Esophagus muscularis mucosa (tissue), 4 donors: Measurements from ENCODE around the gene TMPRSS11A. TPM values are rescaled to one million over a fixed set of nuclear protein-coding genes. Genes with fewer than 3 reads are reported as not detected.

ENCODE experiments used
- DNase-seq: peaks from one replicate; pipeline ENCODE4 v3.0.0-alpha.2; 2017; ENCODE audit errors: extremely low spot score
- H3K27ac ChIP-seq, 4 donors: fragments of 200-600 bp; sonication (generic); replicated peaks in 1 of 4; 1 replicate in 3 of 4; 2 replicates in 1 of 4; pipeline ENCODE4 v1.5.1; 2016 to 2019; ENCODE audit warnings: mild to moderate bottlenecking in 1 of 4
- H3K27me3 ChIP-seq, 4 donors: fragments of 200-600 bp; sonication (generic); one replicate each; pipeline versions ENCODE4 v1.5.1 to v1.6.0; 2016 to 2019
- H3K36me3 ChIP-seq, 4 donors: fragments of 200-600 bp; sonication (generic); one replicate each; pipeline ENCODE4 v1.5.1; 2016 to 2019
- H3K4me1 ChIP-seq, 4 donors: fragments of 200-600 bp; sonication (generic); one replicate each; pipeline ENCODE4 v1.5.1; 2016 to 2019
- H3K4me3 ChIP-seq, 4 donors: fragments of 200-600 bp; sonication (generic); 1 replicate in 2 of 4; 2 replicates in 2 of 4; pipeline ENCODE4 v1.5.1; 2016 to 2019; ENCODE audit warnings: mild to moderate bottlenecking in 4 of 4, moderate library complexity in 1 of 4
- H3K9me3 ChIP-seq, 4 donors: fragments of 200-600 bp; sonication (generic); 1 replicate in 3 of 4; 2 replicates in 1 of 4; pipeline ENCODE4 v1.5.1; 2016 to 2019
- CTCF ChIP-seq, 3 experiments: fragments of 200-600 bp in 2 of 3; fragments of 450-650 bp in 1 of 3; sonication (generic) in 2 of 3; IDR thresholded peaks; one replicate each; pipeline ENCODE4 v1.5.1; 2017 to 2019; ENCODE audit warnings: antibody characterized with exemption in 3 of 3, mild to moderate bottlenecking in 2 of 3, moderate library complexity in 1 of 3
- EP300 ChIP-seq: sonication (generic); formaldehyde crosslinking; IDR thresholded peaks from one replicate; pipeline ENCODE4 v1.6.1; 2017; ENCODE audit warnings: antibody characterized with exemption
- POLR2A ChIP-seq: fragments of 450-650 bp; IDR thresholded peaks from one replicate; pipeline ENCODE4 v1.6.1; 2017; ENCODE audit warnings: antibody characterized with exemption, moderate library complexity, mild to moderate bottlenecking, low read depth
- POLR2AphosphoS5 ChIP-seq, 2 donors: sonication (generic); formaldehyde crosslinking; IDR thresholded peaks; one replicate each; pipeline ENCODE4 v1.6.1; 2017; ENCODE audit warnings: antibody characterized with exemption in 2 of 2
- WGBS: methylation state at CpG from one replicate; pipeline ENCODE4 v1.1.5; 2018; 5-methylcytosine and 5-hydroxymethylcytosine counted together
- intact Hi-C: fragments of 100-400 bp; cut with DNase I; formaldehyde crosslinking; loops from one replicate; pipeline ENCODE4 v1.15.1; 2023
- total RNA-seq, 4 donors: library from RNA; depleted of rRNA; stranded (reverse); fragments of >200 nt; gene quantifications; one replicate each; pipeline versions ENCODE4 v1.1.0 to v1.2.1, GENCODE V29; 2016

TMPRSS11A gene
- total RNA-seq, 4 donors from 2014 or later, result 0.17 to 0.42 TPM; not detected in 2

- H3K4me3 ChIP-seq, result no peak overlapping the region
- no peak overlapping the region for H3K27ac ChIP-seq
- no peaks in the 10 kb centered on the region for H3K9me3 ChIP-seq
- H3K36me3 ChIP-seq, result no peaks in the 10 kb centered on the region
- intact Hi-C loops, result no loop called here
- DNase-seq, result no peak
- no peaks in the 10 kb centered on the region for H3K4me1 ChIP-seq
- TF ChIP-seq EP300, result no peak
- no peak for TF ChIP-seq CTCF (IDR thresholded peaks at IDR 0.05)
- no peak for TF ChIP-seq POLR2A
- no peak for TF ChIP-seq POLR2AphosphoS5 (IDR thresholded peaks at IDR 0.05)
- H3K27me3 ChIP-seq, result no peaks in the 10 kb centered on the region
- 81% methylated on average over 6 of the region's 7 CpGs for WGBS
Observed at GRCh38 chr4:67926485-67926884, 36.8 kb downstream of the TMPRSS11A start.

GRCh38 chr4:67922697-67923096, 40.6 kb downstream of the TMPRSS11A start:
- Histone ChIP-seq H3K27me3 (no peaks in the 10 kb centered on the region), H3K4me1 (no peaks in the 10 kb centered on the region), H3K4me3 (no peak overlapping the region), H3K27ac (no peak overlapping the region), H3K9me3 (no peaks in the 10 kb centered on the region), H3K36me3 (no peaks in the 10 kb centered on the region)
- WGBS, result 62% methylated on average over 4 of the region's 4 CpGs
- intact Hi-C loops, result no loop called here
- no peak for DNase-seq
- TF ChIP-seq POLR2A (no peak), POLR2AphosphoS5 (IDR thresholded peaks at IDR 0.05) (no peak), CTCF (IDR thresholded peaks at IDR 0.05) (no peak), EP300 (no peak)

GRCh38 chr4:67918428-67918827, 44.9 kb downstream of the TMPRSS11A start:
- Histone ChIP-seq H3K27ac (no peak overlapping the region), H3K4me1 (no peaks in the 10 kb centered on the region), H3K4me3 (no peak overlapping the region), H3K27me3 (no peaks in the 10 kb centered on the region), H3K36me3 (no peaks in the 10 kb centered on the region), H3K9me3 (no peaks in the 10 kb centered on the region)
- intact Hi-C loops, result no loop called here
- TF ChIP-seq EP300 (no peak), CTCF (IDR thresholded peaks at IDR 0.05) (no peak), POLR2AphosphoS5 (IDR thresholded peaks at IDR 0.05) (no peak), POLR2A (no peak)
- no peak for DNase-seq

- WGBS, result 68% methylated on average over 5 of the region's 5 CpGs
- intact Hi-C loops, result no loop called here
- Histone ChIP-seq H3K27me3 (no peaks in the 10 kb centered on the region), H3K9me3 (no peaks in the 10 kb centered on the region), H3K4me3 (no peak overlapping the region), H3K36me3 (no peaks in the 10 kb centered on the region), H3K4me1 (no peaks in the 10 kb centered on the region), H3K27ac (no peak overlapping the region)
- no peak for DNase-seq
- TF ChIP-seq EP300 (no peak), CTCF (IDR thresholded peaks at IDR 0.05) (no peak), POLR2AphosphoS5 (IDR thresholded peaks at IDR 0.05) (no peak), POLR2A (no peak)
Observed at GRCh38 chr4:67915400-67915966, 47.8 kb downstream of the TMPRSS11A start.

- H3K4me1 ChIP-seq, result no peaks in the 10 kb centered on the region
- intact Hi-C loops, result no loop called here
- H3K4me3 ChIP-seq, result no peak overlapping the region
- no peak for DNase-seq
- TF ChIP-seq EP300, result no peak
- no peak for TF ChIP-seq POLR2AphosphoS5 (IDR thresholded peaks at IDR 0.05)
- no peak for TF ChIP-seq POLR2A
- TF ChIP-seq CTCF (IDR thresholded peaks at IDR 0.05), result no peak
- H3K27ac ChIP-seq, result no peak overlapping the region
- H3K36me3 ChIP-seq, result no peaks in the 10 kb centered on the region
- H3K27me3 ChIP-seq, result no peaks in the 10 kb centered on the region
- H3K9me3 ChIP-seq, result no peaks in the 10 kb centered on the region
- 75% methylated on average over 2 of the region's 2 CpGs for WGBS
Observed at GRCh38 chr4:67912080-67912479, 51.2 kb downstream of the TMPRSS11A start.
